Retinal pigment epithelial cell (primary cell): Measurements from ENCODE around the gene HSD17B1.

Source experiments
- DNase-seq: peaks from one replicate; pipeline ENCODE4 v3.0.0-alpha.2; 2010; ENCODE audit warnings: low read depth
- H3K4me3 ChIP-seq: 2 replicates; pipeline ENCODE4 v1.5.1; 2011; ENCODE audit warnings: mild to moderate bottlenecking, low read length, control low read depth, moderate library complexity
- TF ChIP-seq, protein P1 (sequence below): conservative IDR thresholded peaks from 2 replicates; pipeline ENCODE4 v1.5.1; 2011; ENCODE audit warnings: low read depth, low read length, control low read depth, inconsistent platforms

The HSD17B1 gene

GRCh38 chr17:42522798-42523278, 29.9 kb upstream of the HSD17B1 start:
- no peak overlapping the region for H3K4me3 ChIP-seq
- no peak for DNase-seq

DNA sequence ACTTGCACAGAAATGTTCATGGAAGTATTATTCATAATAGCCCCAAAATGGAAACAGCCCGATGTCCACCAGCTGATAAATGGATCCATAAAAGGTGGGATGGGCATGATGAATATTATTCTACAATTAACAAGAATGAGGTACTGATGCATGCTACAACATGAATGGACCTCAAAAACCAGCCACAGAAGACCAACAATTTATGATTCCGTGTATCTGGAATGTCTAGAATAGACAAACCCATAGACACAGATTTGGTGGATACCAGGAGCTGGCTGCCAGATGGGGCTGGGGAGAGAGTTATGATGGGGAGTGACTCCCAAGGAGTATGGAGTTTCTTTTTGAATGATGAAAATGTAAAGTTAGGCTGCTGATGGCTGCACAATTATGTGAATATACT, 27.5 kb upstream of the HSD17B1 start:
- no peak overlapping the region for H3K4me3 ChIP-seq
- DNase-seq, result no peak
- TF ChIP-seq, protein P1, sequence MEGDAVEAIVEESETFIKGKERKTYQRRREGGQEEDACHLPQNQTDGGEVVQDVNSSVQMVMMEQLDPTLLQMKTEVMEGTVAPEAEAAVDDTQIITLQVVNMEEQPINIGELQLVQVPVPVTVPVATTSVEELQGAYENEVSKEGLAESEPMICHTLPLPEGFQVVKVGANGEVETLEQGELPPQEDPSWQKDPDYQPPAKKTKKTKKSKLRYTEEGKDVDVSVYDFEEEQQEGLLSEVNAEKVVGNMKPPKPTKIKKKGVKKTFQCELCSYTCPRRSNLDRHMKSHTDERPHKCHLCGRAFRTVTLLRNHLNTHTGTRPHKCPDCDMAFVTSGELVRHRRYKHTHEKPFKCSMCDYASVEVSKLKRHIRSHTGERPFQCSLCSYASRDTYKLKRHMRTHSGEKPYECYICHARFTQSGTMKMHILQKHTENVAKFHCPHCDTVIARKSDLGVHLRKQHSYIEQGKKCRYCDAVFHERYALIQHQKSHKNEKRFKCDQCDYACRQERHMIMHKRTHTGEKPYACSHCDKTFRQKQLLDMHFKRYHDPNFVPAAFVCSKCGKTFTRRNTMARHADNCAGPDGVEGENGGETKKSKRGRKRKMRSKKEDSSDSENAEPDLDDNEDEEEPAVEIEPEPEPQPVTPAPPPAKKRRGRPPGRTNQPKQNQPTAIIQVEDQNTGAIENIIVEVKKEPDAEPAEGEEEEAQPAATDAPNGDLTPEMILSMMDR, result no peak

More at GRCh38 chr17:42522798-42523278, 29.9 kb upstream of the HSD17B1 start:
- TF ChIP-seq, protein P1, result no peak

GRCh38 chr17:42526031-42526444, 26.7 kb upstream of the HSD17B1 start:
- no peak overlapping the region for H3K4me3 ChIP-seq
- TF ChIP-seq, protein P1, result no peak
- no peak for DNase-seq

DNA sequence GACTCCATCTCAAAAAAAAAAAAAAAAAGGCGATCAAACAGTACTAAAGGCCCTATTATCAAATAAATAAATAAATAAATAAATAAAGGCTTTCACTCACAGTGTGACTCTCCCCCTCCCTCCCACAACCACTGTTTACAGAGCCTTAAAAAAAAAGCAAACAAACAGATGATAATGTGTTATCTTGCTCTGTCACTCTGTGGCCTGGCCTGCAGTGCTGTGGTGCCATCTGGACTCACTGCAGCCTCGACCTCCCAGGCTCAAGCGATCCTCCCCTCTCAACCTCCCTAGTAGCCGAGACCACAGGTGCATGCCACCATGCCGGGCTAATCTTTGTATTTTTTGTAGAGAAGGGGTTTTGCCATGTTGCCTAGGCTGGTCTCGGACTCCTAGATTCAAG, 24.8 kb upstream of the HSD17B1 start:
- no peak overlapping the region for H3K4me3 ChIP-seq
- TF ChIP-seq, protein P1, result no peak
- DNase-seq, result no peak

- no peak for DNase-seq
- TF ChIP-seq, protein P1, result no peak
- no peak overlapping the region for H3K4me3 ChIP-seq
Observed at GRCh38 chr17:42529061-42529460, 23.7 kb upstream of the HSD17B1 start.

DNA sequence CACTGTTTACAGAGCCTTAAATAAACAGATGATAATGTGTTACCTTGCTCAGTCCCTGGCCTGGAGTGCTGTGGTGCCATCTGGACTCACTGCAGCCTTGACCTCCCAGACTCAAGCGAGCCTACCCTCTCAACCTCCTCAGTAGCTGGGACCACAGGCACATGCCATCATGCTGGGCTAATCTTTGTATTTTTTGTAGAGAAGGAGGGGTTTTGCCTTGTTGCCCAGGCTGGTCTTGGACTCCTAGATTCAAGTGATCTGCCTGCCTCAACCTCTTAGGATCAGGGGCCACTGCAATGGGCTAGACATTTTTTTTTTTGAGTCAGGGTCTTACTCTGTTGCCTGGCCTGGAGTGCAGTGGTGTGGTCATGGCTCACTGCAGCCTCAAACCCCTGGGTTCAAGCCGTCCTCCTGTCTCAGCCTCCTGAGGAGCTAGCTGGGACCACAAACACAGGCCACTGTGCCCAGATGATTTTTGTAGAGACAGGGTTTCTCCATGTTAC, 21.7 kb upstream of the HSD17B1 start:
- no peak for DNase-seq
- H3K4me3 ChIP-seq, result no peak overlapping the region
- TF ChIP-seq, protein P1, result no peak
